RWPE2 (cell line): ENCODE data around the gene ABL1.

Source experiments
- ATAC-seq: fragments of 200-7000 bp; cut with Tn5 transposase; 3 replicates; pipeline ENCODE4 v1.9.1; 2021; ENCODE audit warnings: low read depth
- DNase-seq: peaks from one replicate; pipeline ENCODE4 v3.0.0-alpha.2; 2020; ENCODE audit warnings: low spot score
- H3K27ac ChIP-seq: fragments of 450-650 bp; 2 replicates; pipeline ENCODE4 v1.5.1; 2017; ENCODE audit warnings: mild to moderate bottlenecking; ENCODE audit not compliant: poor library complexity, severe bottlenecking
- H3K27me3 ChIP-seq: fragments of 250-450 bp; sonication (Bioruptor Pico); 2 replicates; pipeline ENCODE4 v1.5.1; 2021; ENCODE audit warnings: mild to moderate bottlenecking, moderate library complexity; ENCODE audit not compliant: insufficient read depth, poor library complexity, severe bottlenecking
- H3K36me3 ChIP-seq: fragments of 250-450 bp; sonication (Bioruptor Pico); 2 replicates; pipeline ENCODE4 v1.5.1; 2020; ENCODE audit warnings: low read depth, mild to moderate bottlenecking, moderate library complexity
- H3K4me1 ChIP-seq: fragments of 250-450 bp; sonication (Bioruptor Pico); 2 replicates; pipeline ENCODE4 v1.5.1; 2021; ENCODE audit warnings: mild to moderate bottlenecking, moderate library complexity; ENCODE audit not compliant: insufficient read depth, poor library complexity, severe bottlenecking
- H3K4me3 ChIP-seq: fragments of 250-450 bp; sonication (Bioruptor Pico); 2 replicates; pipeline ENCODE4 v1.5.1; 2021; ENCODE audit warnings: mild to moderate bottlenecking, moderate library complexity; ENCODE audit not compliant: severe bottlenecking
- H3K9me3 ChIP-seq: fragments of 250-450 bp; sonication (Bioruptor Pico); 2 replicates; pipeline ENCODE4 v1.5.1; 2021; ENCODE audit warnings: mild to moderate bottlenecking, moderate library complexity; ENCODE audit not compliant: severe bottlenecking
- CTCF ChIP-seq: fragments of 450-650 bp; IDR thresholded peaks from one replicate; pipeline ENCODE4 v1.5.1; 2017; ENCODE audit warnings: mild to moderate bottlenecking, moderate library complexity; ENCODE audit not compliant: poor library complexity, severe bottlenecking

The ABL1 gene

DNA sequence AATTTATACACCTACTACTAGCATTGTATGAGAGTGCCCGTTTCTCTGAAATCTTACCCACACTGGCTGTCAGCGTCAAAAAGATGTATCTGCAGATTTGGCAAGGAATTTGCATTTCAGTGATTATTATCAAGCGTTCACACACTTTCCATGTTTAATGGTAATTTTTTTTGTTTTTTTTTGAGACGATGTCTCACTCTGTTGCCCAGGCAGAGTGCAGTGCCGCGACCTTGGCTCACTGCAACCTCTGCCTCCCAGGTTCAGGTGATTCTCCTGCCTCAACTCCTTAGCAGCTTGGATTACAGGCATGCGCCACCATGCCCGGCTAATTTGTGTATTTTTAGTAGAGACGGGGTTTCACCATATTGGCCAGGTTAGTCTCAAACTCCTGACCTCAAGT is 14.3 kb downstream of the ABL1 start:
- Histone ChIP-seq H3K27me3 (no peaks in the 10 kb centered on the region), H3K9me3 (peaks cover 6% of the 10 kb centered on the region), H3K4me1 (peaks cover 34% of the 10 kb centered on the region), H3K27ac (peak overlapping the region; percentile 100), H3K4me3 (no peak overlapping the region), H3K36me3 (peaks cover 14% of the 10 kb centered on the region)
- no peak for DNase-seq
- no peak for ATAC-seq
- no peak for TF ChIP-seq CTCF

DNA sequence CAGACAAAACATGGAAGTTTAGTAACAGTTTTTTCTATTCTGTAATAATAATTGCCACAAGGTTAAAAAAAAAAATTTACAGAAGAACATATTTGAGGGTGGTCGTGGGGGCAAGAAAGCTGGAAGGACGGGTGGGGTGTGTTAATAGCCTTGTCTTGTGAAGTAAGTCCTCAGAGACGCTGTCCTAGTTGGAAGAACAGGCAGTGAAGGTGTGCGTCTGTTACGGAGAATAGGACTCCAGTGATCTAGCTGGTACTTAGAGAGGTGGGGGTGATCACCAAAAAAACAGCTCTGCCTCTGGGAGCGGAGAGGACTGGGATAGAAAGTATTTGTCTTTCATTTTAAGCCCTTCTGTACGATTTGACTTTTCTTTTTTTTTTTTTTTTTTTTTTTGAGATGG is 17.7 kb downstream of the ABL1 start:
- ATAC-seq, result no peak
- no peak overlapping the region for H3K4me3 ChIP-seq
- H3K27ac ChIP-seq, result no peak overlapping the region
- H3K9me3 ChIP-seq, result peaks cover 4% of the 10 kb centered on the region
- DNase-seq, result no peak
- H3K4me1 ChIP-seq, result peaks cover 9% of the 10 kb centered on the region
- H3K36me3 ChIP-seq, result peaks cover 42% of the 10 kb centered on the region
- no peaks in the 10 kb centered on the region for H3K27me3 ChIP-seq
- TF ChIP-seq CTCF, result no peak

GRCh38 chr9:130854092-130854491 is 19.0 kb downstream of the ABL1 start:
- peaks cover 49% of the 10 kb centered on the region for H3K36me3 ChIP-seq
- TF ChIP-seq CTCF, result no peak

GRCh38 chr9:130854835-130855234 is 19.8 kb downstream of the ABL1 start:
- Histone ChIP-seq H3K4me1 (peaks cover 13% of the 10 kb centered on the region), H3K27me3 (no peaks in the 10 kb centered on the region), H3K4me3 (no peak overlapping the region), H3K27ac (no peak overlapping the region), H3K9me3 (peaks cover 4% of the 10 kb centered on the region), H3K36me3 (peaks cover 54% of the 10 kb centered on the region)
- no peak for DNase-seq
- ATAC-seq, result no peak
- TF ChIP-seq CTCF, result no peak

More at GRCh38 chr9:130854092-130854491, 19.0 kb downstream of the ABL1 start:
- Histone ChIP-seq H3K4me1 (peaks cover 13% of the 10 kb centered on the region), H3K27me3 (no peaks in the 10 kb centered on the region), H3K27ac (no peak overlapping the region), H3K4me3 (no peak overlapping the region), H3K9me3 (peaks cover 4% of the 10 kb centered on the region)
- DNase-seq (no peak), ATAC-seq (no peak)

- peaks cover 70% of the 10 kb centered on the region for H3K36me3 ChIP-seq
- H3K9me3 ChIP-seq, result peaks cover 4% of the 10 kb centered on the region
- no peak overlapping the region for H3K4me3 ChIP-seq
- no peak for DNase-seq
- peaks cover 25% of the 10 kb centered on the region for H3K4me1 ChIP-seq
- no peak for TF ChIP-seq CTCF
- no peak for ATAC-seq
- H3K27ac ChIP-seq, result peak overlapping the region; percentile 63
- H3K27me3 ChIP-seq, result no peaks in the 10 kb centered on the region
These were observed 21.4 kb downstream of the ABL1 start for GRCh38 chr9:130856474-130856873.
